ENCODE measurements around the gene NFYB. TPM values are rescaled to one million over a fixed set of nuclear protein-coding genes. Genes with fewer than 3 reads are reported as not detected.
"Not testable (repeated sequence)": the region's sequence is repeated elsewhere in the genome, so short reads cannot be mapped to it uniquely, and the experiment has no call there.

Gene NFYB
- polyA plus RNA-seq, 1 of the 3 experiments (the other 2 are of a cell fraction) = 11.0 TPM

DNA sequence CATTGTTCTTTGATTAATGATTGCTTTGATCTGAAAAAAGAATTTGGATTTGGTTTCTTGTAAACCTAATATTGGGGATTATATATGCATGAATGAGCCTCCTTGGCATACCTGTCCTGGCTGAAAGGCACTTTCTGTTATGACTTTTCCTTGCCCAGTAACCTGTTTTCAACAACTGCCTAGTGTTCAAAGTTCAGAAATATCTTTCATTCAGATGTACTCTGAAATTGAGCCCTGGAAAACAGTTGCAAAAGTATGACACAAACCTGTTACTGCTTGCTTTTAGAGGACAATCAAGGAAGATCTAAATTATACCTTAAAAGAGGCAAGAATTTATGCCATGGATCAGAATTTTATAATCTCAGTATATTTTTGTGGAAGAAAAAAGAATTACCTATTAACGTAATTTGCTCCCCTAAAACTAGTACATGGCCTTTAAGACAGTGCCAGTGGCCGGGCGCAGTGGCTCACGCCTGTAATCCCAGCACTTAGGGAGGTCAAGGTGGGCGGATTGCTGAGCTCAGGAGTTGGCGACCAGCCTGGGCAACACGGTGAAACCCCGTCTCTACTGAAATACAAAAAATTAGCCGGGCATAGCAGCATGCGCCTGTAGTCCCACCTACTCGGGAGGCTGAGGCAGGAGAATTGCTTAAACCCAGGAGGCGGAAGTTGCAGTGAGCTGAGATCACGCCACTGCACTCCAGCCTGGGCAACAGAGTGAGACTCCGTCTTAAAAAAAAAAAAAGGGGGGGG lies 23.0 kb downstream of the NFYB start:
- 95% methylated on average over 14 of the region's 14 CpGs for WGBS (ENCODE audit: low lambda C conversion rate)
- H3K4me3 ChIP-seq (ENCODE audit: low read depth in 2 of 2, low read length in 1 of 2); DNase-seq; H3K27ac ChIP-seq (ENCODE audit: low read depth in 2 of 2, low read length in 1 of 2); H3K9me3 ChIP-seq; H3K27me3 ChIP-seq (ENCODE audit: insufficient read depth); H3F3A ChIP-seq (replicated peaks; ENCODE audit: insufficient read depth); POLR2A ChIA-PET; CTCF ChIA-PET; H3K9ac ChIP-seq; H3K79me2 ChIP-seq (ENCODE audit: insufficient read depth); H3K9me2 ChIP-seq; H3K4me1 ChIP-seq (ENCODE audit: control insufficient read depth in 1 of 2, insufficient read depth in 2 of 2, low read depth in 1 of 2, low read length in 1 of 2); H2AFZ ChIP-seq (ENCODE audit: low read depth); H4K20me1 ChIP-seq (ENCODE audit: insufficient read depth); H3K4me2 ChIP-seq: not testable (repeated sequence)
- H3K36me3 ChIP-seq (replicated peaks in 1 of 2; ENCODE audit: control insufficient read depth in 1 of 2, insufficient read depth in 2 of 2, low read length in 1 of 2) = peaks cover 37 to 40% of the 10 kb centered on the region in 2 experiments

GRCh38 chr12:104109446-104110271 lies 28.4 kb downstream of the NFYB start:
- H3K9me2 ChIP-seq = no peaks in the 10 kb centered on the region
- 65% methylated on average over 4 of the region's 4 CpGs for WGBS (ENCODE audit: low lambda C conversion rate)
- POLR2A ChIA-PET = interaction anchor here (0.9 to 3.3 kb wide), 3 partner anchors 144 to 180 kb away, joined by 3 to 21 read pairs (median 4); partner anchors contain the start of gene TDG
- peaks cover 6 to 9% of the 10 kb centered on the region in 2 experiments for H3K36me3 ChIP-seq (replicated peaks in 1 of 2; ENCODE audit: control insufficient read depth in 1 of 2, insufficient read depth in 2 of 2, low read length in 1 of 2)
- TF ChIP-seq RXRA (IDR thresholded peaks at IDR 0.05; ENCODE audit: borderline replicate concordance, low read depth) = no peak
- TF ChIP-seq EP300 (IDR thresholded peaks at IDR 0.05; ENCODE audit: borderline replicate concordance in 1 of 2, low read depth in 1 of 2, low read length in 1 of 2) = no peak
- TF ChIP-seq TCF12 (IDR thresholded peaks at IDR 0.05) = no peak
- TF ChIP-seq, protein P1, sequence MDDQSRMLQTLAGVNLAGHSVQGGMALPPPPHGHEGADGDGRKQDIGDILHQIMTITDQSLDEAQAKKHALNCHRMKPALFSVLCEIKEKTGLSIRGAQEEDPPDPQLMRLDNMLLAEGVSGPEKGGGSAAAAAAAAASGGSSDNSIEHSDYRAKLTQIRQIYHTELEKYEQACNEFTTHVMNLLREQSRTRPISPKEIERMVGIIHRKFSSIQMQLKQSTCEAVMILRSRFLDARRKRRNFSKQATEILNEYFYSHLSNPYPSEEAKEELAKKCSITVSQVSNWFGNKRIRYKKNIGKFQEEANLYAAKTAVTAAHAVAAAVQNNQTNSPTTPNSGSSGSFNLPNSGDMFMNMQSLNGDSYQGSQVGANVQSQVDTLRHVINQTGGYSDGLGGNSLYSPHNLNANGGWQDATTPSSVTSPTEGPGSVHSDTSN (IDR thresholded peaks at IDR 0.05) = no peak
- no peak for TF ChIP-seq JUND (IDR thresholded peaks at IDR 0.05)
- no peak for TF ChIP-seq POLR2AphosphoS5 (IDR thresholded peaks at IDR 0.05; ENCODE audit: low read depth, low read length)
- no peak for TF ChIP-seq USF2 (IDR thresholded peaks at IDR 0.05; ENCODE audit: borderline replicate concordance, low read depth, low read length)
- TF ChIP-seq RCOR1 (IDR thresholded peaks at IDR 0.05; ENCODE audit: low read length) = no peak
- TF ChIP-seq FOXM1 (IDR thresholded peaks at IDR 0.05; ENCODE audit: low read depth) = no peak
- TF ChIP-seq TAF1 (IDR thresholded peaks at IDR 0.05; ENCODE audit: borderline replicate concordance, low read depth, low read length) = no peak
- H3F3A ChIP-seq (replicated peaks; ENCODE audit: insufficient read depth) = no peaks in the 10 kb centered on the region
- H3K27me3 ChIP-seq (ENCODE audit: insufficient read depth) = no peaks in the 10 kb centered on the region
- no peak overlapping the region; a peak in 1 of 4 replicates for H3K4me3 ChIP-seq (ENCODE audit: low read depth in 2 of 2, low read length in 1 of 2)
- no peak overlapping the region for H3K9ac ChIP-seq
- no peaks in the 10 kb centered on the region; a peak in 2 of 4 replicates for H3K4me1 ChIP-seq (ENCODE audit: control insufficient read depth in 1 of 2, insufficient read depth in 2 of 2, low read depth in 1 of 2, low read length in 1 of 2)
- H4K20me1 ChIP-seq (ENCODE audit: insufficient read depth) = no peaks in the 10 kb centered on the region
- CTCF ChIA-PET = interaction anchor here (0.6 to 3.7 kb wide), 55 partner anchors 9 to 484 kb away, joined by 3 to 28 read pairs (median 5); partner anchors contain the start of genes GLT8D2, HCFC2, HSP90B1 and NFYB
- H3K4me2 ChIP-seq = no peak overlapping the region
- no peaks in the 10 kb centered on the region for H3K79me2 ChIP-seq (ENCODE audit: insufficient read depth)
- H3K27ac ChIP-seq (ENCODE audit: low read depth in 2 of 2, low read length in 1 of 2) = no peak overlapping the region
- no peak for DNase-seq
- no peak overlapping the region for H2AFZ ChIP-seq (ENCODE audit: low read depth)
- H3K9me3 ChIP-seq = no peaks in the 10 kb centered on the region

Data from SK-N-SH (cell line).